Measurements from ENCODE around the gene PALD1.

Gene PALD1

GRCh38 chr10:70615784-70616522 lies 137.4 kb downstream of the PALD1 start:
- DNase-seq: no peak

GRCh38 chr10:70616761-70617160 lies 138.2 kb downstream of the PALD1 start:
- DNase-seq: no peak

All from NCI-H2171 (cell line).